ENCODE results near the gene PIP5K1C. TPM values are rescaled to one million over a fixed set of nuclear protein-coding genes. Genes with fewer than 3 reads are reported as not detected.
A peak's percentile ranks its signal among the peaks of the same experiment; 100 is the strongest.

The PIP5K1C gene
- total and polyA plus RNA-seq, 8 donors: 8.6 to 164 (median 25.6) TPM

DNA sequence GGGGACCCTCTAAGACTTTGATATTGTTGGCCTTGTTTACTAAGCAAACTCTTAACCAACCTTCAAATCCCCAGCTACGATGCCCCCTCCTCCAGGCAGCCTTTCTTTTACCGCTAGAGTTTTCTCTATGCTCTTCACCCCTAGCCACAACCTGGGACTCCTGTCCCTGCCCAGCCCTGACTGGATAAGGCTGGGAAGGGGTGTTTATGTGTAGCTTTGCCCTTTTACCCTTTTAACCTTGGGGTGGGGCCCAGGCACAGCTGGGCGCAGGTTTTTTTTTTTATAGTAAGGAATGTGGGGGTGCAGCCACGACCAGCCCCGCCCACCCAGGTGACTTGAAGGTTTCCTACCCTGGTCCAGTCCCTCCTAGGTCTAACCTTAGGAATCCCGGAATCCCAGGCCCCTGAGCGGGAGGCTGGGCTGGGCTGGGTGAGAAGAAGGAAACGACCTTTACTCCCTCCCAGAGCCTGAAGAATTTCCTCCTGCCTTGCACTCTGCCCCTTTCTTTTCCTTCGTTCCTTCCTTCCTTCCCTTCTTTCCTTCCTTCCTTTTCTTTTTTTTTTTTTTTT is 20.2 kb upstream of the PIP5K1C start:
- H3K9me3 ChIP-seq: no peaks in the 10 kb centered on the region
- WGBS, 5 donors: 10 to 20% (median 17%) methylated on average over 9 of the region's 9 CpGs
- peak overlapping the region in 1 of 4 donors; percentile 3 for H3K4me3 ChIP-seq
- TF ChIP-seq EP300 (IDR thresholded peaks at IDR 0.05) (no peak), POLR2A (IDR thresholded peaks at IDR 0.05) (no peak), POLR2AphosphoS5 (IDR thresholded peaks at IDR 0.05) (peak in 1 of 3 donors; percentile 45)
- TF ChIP-seq, protein P1, sequence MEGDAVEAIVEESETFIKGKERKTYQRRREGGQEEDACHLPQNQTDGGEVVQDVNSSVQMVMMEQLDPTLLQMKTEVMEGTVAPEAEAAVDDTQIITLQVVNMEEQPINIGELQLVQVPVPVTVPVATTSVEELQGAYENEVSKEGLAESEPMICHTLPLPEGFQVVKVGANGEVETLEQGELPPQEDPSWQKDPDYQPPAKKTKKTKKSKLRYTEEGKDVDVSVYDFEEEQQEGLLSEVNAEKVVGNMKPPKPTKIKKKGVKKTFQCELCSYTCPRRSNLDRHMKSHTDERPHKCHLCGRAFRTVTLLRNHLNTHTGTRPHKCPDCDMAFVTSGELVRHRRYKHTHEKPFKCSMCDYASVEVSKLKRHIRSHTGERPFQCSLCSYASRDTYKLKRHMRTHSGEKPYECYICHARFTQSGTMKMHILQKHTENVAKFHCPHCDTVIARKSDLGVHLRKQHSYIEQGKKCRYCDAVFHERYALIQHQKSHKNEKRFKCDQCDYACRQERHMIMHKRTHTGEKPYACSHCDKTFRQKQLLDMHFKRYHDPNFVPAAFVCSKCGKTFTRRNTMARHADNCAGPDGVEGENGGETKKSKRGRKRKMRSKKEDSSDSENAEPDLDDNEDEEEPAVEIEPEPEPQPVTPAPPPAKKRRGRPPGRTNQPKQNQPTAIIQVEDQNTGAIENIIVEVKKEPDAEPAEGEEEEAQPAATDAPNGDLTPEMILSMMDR (IDR thresholded peaks at IDR 0.05): no peak
- peaks cover 4 to 73% (median 48%) of the 10 kb centered on the region in 4 donors for H3K4me1 ChIP-seq
- peaks cover 0 to 61% (median 36%) of the 10 kb centered on the region in 3 donors for H3K27me3 ChIP-seq
- no peaks in the 10 kb centered on the region for H3K36me3 ChIP-seq
- intact Hi-C loops (cut with DNase I; ENCODE audit: low total_unique reads): no loop called here
- H3K27ac ChIP-seq: peak overlapping the region; percentile 78 to 88 (median 86)
- peak; percentile 81 to 90 for DNase-seq

DNA sequence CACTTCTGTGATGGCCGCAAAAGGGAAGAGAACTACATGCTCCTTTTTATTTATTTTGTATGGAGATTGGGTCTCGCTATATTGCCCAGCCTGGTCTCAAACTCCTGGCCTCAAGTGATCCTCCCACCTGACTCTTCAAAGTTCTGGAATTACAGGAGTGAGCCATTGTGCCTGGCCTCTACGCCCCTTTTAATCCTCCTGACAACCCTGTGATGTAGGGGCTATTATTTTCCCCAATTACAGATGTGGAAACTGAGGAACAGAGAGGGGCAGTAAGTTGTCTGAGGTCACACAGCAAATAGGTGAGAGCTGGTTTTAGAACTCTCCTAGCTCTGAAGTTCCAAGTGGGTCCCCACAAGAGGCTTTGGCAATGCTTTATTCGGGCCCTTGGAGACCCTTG is 19.6 kb upstream of the PIP5K1C start:
- H3K27me3 ChIP-seq: peaks cover 0 to 61% (median 36%) of the 10 kb centered on the region in 3 donors
- DNase-seq: no peak
- H3K36me3 ChIP-seq: no peaks in the 10 kb centered on the region
- TF ChIP-seq POLR2A (IDR thresholded peaks at IDR 0.05): no peak
- TF ChIP-seq POLR2AphosphoS5 (IDR thresholded peaks at IDR 0.05): no peak
- no peak for TF ChIP-seq EP300 (IDR thresholded peaks at IDR 0.05)
- TF ChIP-seq, protein P1 (IDR thresholded peaks at IDR 0.05): no peak
- H3K4me1 ChIP-seq: peaks cover 4 to 67% (median 47%) of the 10 kb centered on the region in 4 donors
- intact Hi-C loops (cut with DNase I; ENCODE audit: low total_unique reads): no loop called here
- H3K9me3 ChIP-seq: no peaks in the 10 kb centered on the region
- 84 to 90% (median 88%) methylated on average over 4 of the region's 4 CpGs for WGBS, 5 donors
- no peak overlapping the region for H3K4me3 ChIP-seq
- H3K27ac ChIP-seq: peak overlapping the region; percentile 78 to 88 (median 86)

DNA sequence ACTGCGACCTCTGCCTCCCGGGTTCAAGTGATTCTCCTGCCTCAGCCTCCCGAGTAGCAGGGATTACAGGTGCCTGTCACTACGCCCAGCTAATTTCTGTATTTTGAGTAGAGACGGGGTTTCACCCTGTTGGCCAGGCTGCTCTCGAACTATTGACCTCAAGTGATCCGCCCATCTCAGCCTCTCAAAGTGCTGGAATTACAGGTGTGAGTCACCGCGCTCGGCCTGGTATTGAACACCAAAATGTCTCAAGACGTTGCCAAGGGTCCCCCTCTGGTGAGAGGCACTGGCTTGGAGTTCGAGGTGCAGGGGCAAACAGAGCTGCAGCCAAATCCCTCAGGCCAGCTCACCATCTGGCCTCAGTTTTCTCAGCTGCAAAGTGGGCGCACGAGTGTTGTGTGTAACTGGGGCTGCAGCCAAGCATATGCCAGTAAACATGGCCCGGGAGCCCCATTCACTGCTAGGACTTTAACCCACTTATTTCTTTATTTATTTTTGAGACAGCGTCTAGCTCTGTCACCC is 15.9 kb upstream of the PIP5K1C start:
- peaks cover 10 to 53% (median 47%) of the 10 kb centered on the region in 4 donors for H3K4me1 ChIP-seq
- no peaks in the 10 kb centered on the region for H3K9me3 ChIP-seq
- no peak for DNase-seq
- TF ChIP-seq EP300 (IDR thresholded peaks at IDR 0.05) (no peak), POLR2AphosphoS5 (IDR thresholded peaks at IDR 0.05) (no peak), POLR2A (IDR thresholded peaks at IDR 0.05) (no peak)
- TF ChIP-seq, protein P1 (IDR thresholded peaks at IDR 0.05): no peak
- H3K27me3 ChIP-seq: peaks cover 0 to 28% (median 15%) of the 10 kb centered on the region in 3 donors
- H3K36me3 ChIP-seq: no peaks in the 10 kb centered on the region
- H3K27ac ChIP-seq: no peak overlapping the region
- WGBS, 5 donors: 73 to 77% (median 74%) methylated on average over 15 to 16 of the region's 16 CpGs
- H3K4me3 ChIP-seq: no peak overlapping the region
- intact Hi-C loops (cut with DNase I; ENCODE audit: low total_unique reads): no loop called here

DNA sequence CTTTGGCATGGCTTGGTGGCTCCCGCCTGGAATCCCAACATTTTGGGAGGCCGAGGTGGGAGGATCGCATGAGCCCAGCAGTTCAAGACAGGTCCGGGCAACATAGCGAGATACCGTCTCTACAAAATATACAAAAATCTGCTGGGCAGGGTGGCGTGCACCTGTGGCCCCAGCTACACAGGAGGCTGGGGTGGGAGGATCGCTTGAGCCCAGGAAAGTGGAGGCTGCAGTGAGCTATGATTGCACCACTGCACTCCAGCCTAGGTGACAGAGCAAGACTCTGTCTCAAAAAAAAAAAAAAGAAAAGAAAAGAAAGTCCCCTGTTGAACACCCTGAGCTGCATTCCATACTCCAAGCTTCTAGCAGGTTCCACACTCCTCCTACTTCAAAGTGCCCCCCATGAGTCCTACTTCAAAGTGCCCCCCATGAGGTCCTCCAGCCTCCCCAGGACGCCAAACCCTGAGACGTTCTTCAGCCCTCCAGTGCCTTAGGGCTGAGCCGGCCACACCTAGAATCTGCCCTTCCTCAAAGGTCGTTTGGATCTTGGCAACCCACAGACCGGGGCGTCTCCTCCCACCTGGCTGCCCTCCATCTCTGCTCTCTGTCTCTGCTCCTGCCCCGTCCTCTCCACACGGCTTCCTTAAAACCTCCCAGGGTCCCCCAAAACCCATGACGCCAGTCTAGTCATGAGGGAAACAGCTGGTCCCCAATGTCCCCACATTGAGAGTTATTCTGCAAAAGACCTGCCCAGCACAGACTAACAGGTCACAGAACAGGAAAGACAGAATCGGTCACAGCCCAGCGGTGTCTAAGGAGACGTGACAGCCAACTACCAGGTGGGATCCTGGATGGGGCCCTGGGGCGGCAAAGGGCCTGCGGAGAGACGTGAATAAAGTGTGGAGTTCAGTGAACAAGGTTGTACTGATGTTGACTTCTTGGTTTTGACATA is 12.7 kb upstream of the PIP5K1C start:
- Histone ChIP-seq H3K9me3 (no peaks in the 10 kb centered on the region), H3K4me1 (peaks cover 13 to 41% (median 40%) of the 10 kb centered on the region in 4 donors), H3K27me3 (peaks cover 0 to 10% (median 0%) of the 10 kb centered on the region in 3 donors), H3K27ac (peak overlapping the region; percentile 75 to 88 (median 84)), H3K4me3 (no peak overlapping the region), H3K36me3 (no peaks in the 10 kb centered on the region)
- peak; percentile 80 to 81 for DNase-seq
- intact Hi-C loops (cut with DNase I; ENCODE audit: low total_unique reads): no loop called here
- TF ChIP-seq POLR2AphosphoS5 (IDR thresholded peaks at IDR 0.05) (peak in 1 of 3 donors; percentile 45), EP300 (IDR thresholded peaks at IDR 0.05) (no peak), POLR2A (IDR thresholded peaks at IDR 0.05) (no peak)
- TF ChIP-seq, protein P1 (IDR thresholded peaks at IDR 0.05): no peak
- 25 to 35% (median 33%) methylated on average over 21 to 23 of the region's 23 CpGs for WGBS, 5 donors
